Transverse colon (tissue), 4 donors: Measurements from ENCODE around the gene LRRN4. TPM values are rescaled to one million over a fixed set of nuclear protein-coding genes. Genes with fewer than 3 reads are reported as not detected.
"Not testable (repeated sequence)": the region's sequence is repeated elsewhere in the genome, so short reads cannot be mapped to it uniquely, and the experiment has no call there.

Experiments used
- DNase-seq: peaks from one replicate; pipeline ENCODE4 v3.0.0-alpha.2; 2019
- H3K27ac ChIP-seq, 4 donors: fragments of 200-600 bp; sonication (generic); 2 replicates each; pipeline ENCODE4 v1.5.1; 2016 to 2018; ENCODE audit warnings: inconsistent platforms in 4 of 4
- H3K27me3 ChIP-seq: fragments of 200-600 bp; sonication (generic); 2 replicates; pipeline ENCODE4 v1.5.1; 2017; ENCODE audit warnings: inconsistent platforms
- H3K36me3 ChIP-seq, 4 donors: fragments of 200-600 bp; sonication (generic); 2 replicates each; pipeline ENCODE4 v1.5.1; 2017 to 2019; ENCODE audit warnings: inconsistent platforms in 4 of 4
- H3K4me1 ChIP-seq, 4 donors: fragments of 200-600 bp; sonication (generic); 2 replicates each; pipeline ENCODE4 v1.5.1; 2017 to 2020; ENCODE audit warnings: inconsistent platforms in 4 of 4
- H3K4me3 ChIP-seq, 4 donors: fragments of 200-600 bp; sonication (generic); 1 replicate in 1 of 4; 2 replicates in 3 of 4; pipeline versions ENCODE4 v1.5.1 to v1.6.1; 2017 to 2019; ENCODE audit warnings: inconsistent platforms in 4 of 4
- H3K9me3 ChIP-seq, 2 donors: fragments of 200-600 bp; sonication (generic); 2 replicates each; pipeline ENCODE4 v1.5.1; 2017 to 2019; ENCODE audit warnings: inconsistent platforms in 2 of 2
- CTCF ChIP-seq, 5 experiments: fragments of 200-600 bp in 3 of 5; fragments of 450-650 bp in 2 of 5; sonication (generic) in 3 of 5; IDR thresholded peaks; 1 replicate in 2 of 5; 2 replicates in 3 of 5; pipeline ENCODE4 v1.5.1; 2016 to 2017; ENCODE audit warnings: antibody characterized with exemption in 5 of 5, inconsistent platforms in 3 of 5, mild to moderate bottlenecking in 2 of 5, moderate library complexity in 1 of 5
- EP300 ChIP-seq: sonication (generic); formaldehyde crosslinking; IDR thresholded peaks from one replicate; pipeline ENCODE4 v1.6.1; 2017; ENCODE audit warnings: antibody characterized with exemption, low read depth
- POLR2A ChIP-seq: fragments of 450-650 bp; IDR thresholded peaks from one replicate; pipeline ENCODE4 v1.6.1; 2016; ENCODE audit warnings: antibody characterized with exemption, mild to moderate bottlenecking, moderate library complexity
- POLR2AphosphoS5 ChIP-seq, 3 donors: sonication (generic); formaldehyde crosslinking; IDR thresholded peaks; one replicate each; pipeline ENCODE4 v1.6.1; 2016; ENCODE audit warnings: antibody characterized with exemption in 3 of 3
- WGBS, 2 donors: methylation state at CpG; one replicate each; pipeline ENCODE4 v1.1.5; 2018; ENCODE audit warnings: low coverage in 1 of 2; 5-methylcytosine and 5-hydroxymethylcytosine counted together
- in situ Hi-C, 4 donors: fragments of 200-750 bp; cut with MboI; loops; one replicate each; pipeline versions ENCODE4 v1.15.0 to v1.15.1; 2017; ENCODE audit warnings: low sequenced_read_pairs in 3 of 4, low pct_ligation_motif_present in 1 of 4, low pct_unique_long_range_greater_than_20kb in 1 of 4
- intact Hi-C: fragments of 100-400 bp; cut with DNase I; formaldehyde crosslinking; loops from one replicate; pipeline ENCODE4 v1.15.1; 2023; ENCODE audit warnings: low total_unique reads
- total RNA-seq, 4 donors: library from RNA; depleted of rRNA; stranded (reverse); fragments of >200 nt; gene quantifications; one replicate each; pipeline ENCODE4 v1.1.0, GENCODE V29; 2016

LRRN4 gene
- total RNA-seq, 4 donors from 2014 or later = 0.48 TPM; not detected in 3

GRCh38 chr20:6055981-6056569, 2.2 kb upstream of the LRRN4 start:
- Histone ChIP-seq H3K4me1 (peaks cover 0 to 19% (median 12%) of the 10 kb centered on the region in 4 donors), H3K36me3 (no peaks in the 10 kb centered on the region), H3K27me3 (peaks cover 37% of the 10 kb centered on the region), H3K27ac (no peak overlapping the region), H3K4me3 (no peak overlapping the region), H3K9me3 (no peaks in the 10 kb centered on the region)
- intact Hi-C loops = no loop called here
- TF ChIP-seq CTCF (IDR thresholded peaks at IDR 0.05) (no peak), POLR2A (no peak)
- in situ Hi-C loops = no loop called here
- WGBS, 2 donors = 84 to 100% methylated on average over 1 to 9 of the region's 9 CpGs
- no peak for DNase-seq

- intact Hi-C loops = no loop called here
- DNase-seq = no peak
- WGBS, 2 donors = 64 to 81% methylated on average over 4 to 10 of the region's 10 CpGs
- H3K27ac ChIP-seq = no peak overlapping the region
- H3K9me3 ChIP-seq = no peaks in the 10 kb centered on the region
- H3K36me3 ChIP-seq = no peaks in the 10 kb centered on the region
- H3K4me1 ChIP-seq = peaks cover 0 to 19% (median 12%) of the 10 kb centered on the region in 4 donors
- H3K4me3 ChIP-seq = no peak overlapping the region
- H3K27me3 ChIP-seq = peaks cover 45% of the 10 kb centered on the region
- TF ChIP-seq POLR2A (no peak), POLR2AphosphoS5 (IDR thresholded peaks at IDR 0.05) (no peak), CTCF (IDR thresholded peaks at IDR 0.05) (no peak), EP300 (no peak)
- in situ Hi-C loops = no loop called here
Observed at GRCh38 chr20:6055161-6055783, 1.4 kb upstream of the LRRN4 start.

- peaks cover 45% of the 10 kb centered on the region for H3K27me3 ChIP-seq
- peaks cover 0 to 19% (median 12%) of the 10 kb centered on the region in 4 donors for H3K4me1 ChIP-seq
- H3K9me3 ChIP-seq, DNase-seq, H3K27ac ChIP-seq, H3K36me3 ChIP-seq, H3K4me3 ChIP-seq, in situ Hi-C loops, intact Hi-C loops: not testable (repeated sequence)
- WGBS, 2 donors = 87 to 100% methylated on average over 3 to 4 of the region's 4 CpGs
Observed at GRCh38 chr20:6054689-6055051, 810 bp upstream of the LRRN4 start.

GRCh38 chr20:6053064-6053775, 640 bp downstream of the LRRN4 start:
- WGBS, 2 donors = 20 to 59% methylated on average over 1 to 8 of the region's 8 CpGs
- H3K27ac ChIP-seq = no peak overlapping the region
- intact Hi-C loops = no loop called here

More at GRCh38 chr20:6053064-6053775, 640 bp downstream of the LRRN4 start:
- no peak overlapping the region for H3K4me3 ChIP-seq
- no peaks in the 10 kb centered on the region for H3K9me3 ChIP-seq
- in situ Hi-C loops = no loop called here
- TF ChIP-seq POLR2AphosphoS5 (IDR thresholded peaks at IDR 0.05) (no peak), POLR2A (no peak), CTCF (IDR thresholded peaks at IDR 0.05) (no peak), EP300 (no peak)
- H3K27me3 ChIP-seq = peaks cover 43% of the 10 kb centered on the region
- no peaks in the 10 kb centered on the region for H3K36me3 ChIP-seq
- peaks cover 0 to 13% (median 9%) of the 10 kb centered on the region in 4 donors for H3K4me1 ChIP-seq
- no peak for DNase-seq
